ENCODE results near the gene SNTG2.

GRCh38 chr2:974054-974453 lies 23.4 kb downstream of the SNTG2 start:
- no peak for TF ChIP-seq CTCF (IDR thresholded peaks at IDR 0.05)
- no peak for TF ChIP-seq POLR2A (IDR thresholded peaks at IDR 0.05)

Measured in esophagus squamous epithelium (tissue), 4 donors.